GM12878 (cell line): ENCODE data around the gene FAM193B. TPM values are rescaled to one million over a fixed set of nuclear protein-coding genes. Genes with fewer than 3 reads are reported as not detected.

Experiments used
- BCLAF1 ChIP-seq: fragments of 450-650 bp; IDR thresholded peaks from 2 replicates; pipeline ENCODE4 v1.6.1; 2017; ENCODE audit warnings: antibody characterized with exemption, mild to moderate bottlenecking, moderate library complexity
- CEBPB ChIP-seq, 2 experiments: fragments of 150-350 bp in 1 of 2; IDR thresholded peaks; 2 replicates each; pipeline ENCODE4 v1.6.1; 2012 to 2014; ENCODE audit warnings: low read depth in 2 of 2, low read length in 2 of 2, borderline replicate concordance in 1 of 2, inconsistent platforms in 1 of 2
- EGR1 ChIP-seq, 2 experiments: IDR thresholded peaks; 1 replicate in 1 of 2; 2 replicates in 1 of 2; pipeline ENCODE4 v1.6.1; 2011 to 2012; ENCODE audit warnings: low read depth in 2 of 2, low read length in 2 of 2, borderline replicate concordance in 1 of 2, mild to moderate bottlenecking in 1 of 2, moderate library complexity in 1 of 2
- EP300 ChIP-seq, 2 experiments: fragments of 150-350 bp in 1 of 2; IDR thresholded peaks; 2 replicates each; pipeline ENCODE4 v1.6.1; 2011 to 2012; ENCODE audit warnings: low read depth in 2 of 2, low read length in 2 of 2, borderline replicate concordance in 1 of 2, improper control_type of control experiment in 1 of 2, inconsistent platforms in 1 of 2; ENCODE audit not compliant: control insufficient read depth in 1 of 2
- GATAD2B ChIP-seq: fragments of 450-650 bp; conservative IDR thresholded peaks from 2 replicates; pipeline ENCODE4 v1.6.1; 2017; ENCODE audit warnings: low read depth, mild to moderate bottlenecking, moderate library complexity
- IRF3 ChIP-seq: fragments of 450-650 bp; IDR thresholded peaks from 2 replicates; pipeline ENCODE4 v1.6.1; 2014; ENCODE audit warnings: mild to moderate bottlenecking
- MTA2 ChIP-seq: fragments of 450-650 bp; IDR thresholded peaks from 2 replicates; pipeline ENCODE4 v1.6.1; 2016; ENCODE audit warnings: low read depth, mild to moderate bottlenecking, moderate library complexity
- POLR2A ChIP-seq: IDR thresholded peaks from 2 replicates; pipeline ENCODE4 v1.6.1; 2011; ENCODE audit warnings: low read depth, mild to moderate bottlenecking, low read length
- POU2F2 ChIP-seq: IDR thresholded peaks from 3 replicates; pipeline ENCODE4 v1.6.1; 2011; ENCODE audit warnings: low read depth, mild to moderate bottlenecking, low read length, borderline replicate concordance
- RELA ChIP-seq: fragments of 450-650 bp; IDR thresholded peaks from 2 replicates; pipeline ENCODE4 v1.8.0; 2014; ENCODE audit warnings: borderline replicate concordance; ENCODE audit not compliant: partially characterized antibody
- RELB ChIP-seq: fragments of 450-650 bp; IDR thresholded peaks from 2 replicates; pipeline ENCODE4 v1.6.1; 2017; ENCODE audit warnings: low read depth, mild to moderate bottlenecking, moderate library complexity
- SKIL ChIP-seq: fragments of 450-650 bp; IDR thresholded peaks from 2 replicates; pipeline ENCODE4 v1.6.1; 2017; ENCODE audit warnings: mild to moderate bottlenecking, low read depth, inconsistent platforms; ENCODE audit not compliant: poor library complexity, severe bottlenecking
- SMAD1 ChIP-seq: fragments of 450-650 bp; IDR thresholded peaks from 2 replicates; pipeline ENCODE4 v1.6.1; 2018; ENCODE audit warnings: mild to moderate bottlenecking, low read depth; ENCODE audit not compliant: partially characterized antibody
- SMARCA5 ChIP-seq: fragments of 450-650 bp; IDR thresholded peaks from 2 replicates; pipeline ENCODE4 v1.6.1; 2017; ENCODE audit warnings: mild to moderate bottlenecking
- TBL1XR1 ChIP-seq: IDR thresholded peaks from 2 replicates; pipeline ENCODE4 v1.6.1; 2012; ENCODE audit warnings: low read depth, low read length, improper control_type of control experiment
- TCF12 ChIP-seq: IDR thresholded peaks from 2 replicates; pipeline ENCODE4 v1.6.1; 2011; ENCODE audit warnings: low read depth, mild to moderate bottlenecking, low read length
- USF2 ChIP-seq: IDR thresholded peaks from 2 replicates; pipeline ENCODE4 v1.6.1; 2011; ENCODE audit warnings: low read depth, low read length, improper control_type of control experiment, borderline replicate concordance
- WRNIP1 ChIP-seq: IDR thresholded peaks from 2 replicates; pipeline ENCODE4 v1.6.1; 2011; ENCODE audit warnings: low read depth, low read length, improper control_type of control experiment, borderline replicate concordance
- YBX1 ChIP-seq: fragments of 450-650 bp; IDR thresholded peaks from 2 replicates; pipeline ENCODE4 v1.6.1; 2016; ENCODE audit warnings: antibody characterized with exemption
- polyA plus RNA-seq, 11 experiments: library from polyadenylated mRNA; depleted of rRNA in 4 of 11; unstranded in 6 of 11; stranded (reverse) in 5 of 11; fragments of >200 nt; fragmentation: Nextera tagmentation in 4 of 11; fragmentation: Illumina TruSeq in 1 of 11; extraction: Ambion mirVana in 4 of 11; extraction: Trizol in 1 of 11; gene quantifications; 1 replicate in 1 of 11; 2 replicates in 10 of 11; pipeline versions ENCODE4 v1.2.1 to v1.2.3, GENCODE V29; 2011 to 2016; ENCODE audit warnings: inconsistent platforms in 2 of 11, missing spikeins in 2 of 11, low read depth in 1 of 11
- total RNA-seq, 4 experiments: library from RNA; depleted of rRNA in 3 of 4; stranded (reverse); fragments of >200 nt in 3 of 4; fragmentation: Illumina TruSeq in 1 of 4; extraction: Trizol in 1 of 4; gene quantifications; 2 replicates each; pipeline versions ENCODE4 v1.2.1 to v1.2.3, GENCODE V29; 2013 to 2021

The FAM193B gene
- total and polyA plus RNA-seq, 10 of the 15 experiments (the other 5 are each of a cell fraction or from before 2014, with no cell fraction given) = 3.3 to 47.0 (median 25.1) TPM

- no peak for TF ChIP-seq BCLAF1
- no peak for TF ChIP-seq IRF3
- TF ChIP-seq WRNIP1 = no peak
- TF ChIP-seq POLR2A = peak; percentile 74
- peak; percentile 14; the same call in 1 of the 2 replicates for TF ChIP-seq GATAD2B
- TF ChIP-seq RELB = 0 out of 2 replicates have a peak, but pooled peaks have one; percentile 18
- TF ChIP-seq SMAD1 = no peak
- TF ChIP-seq SKIL = no peak
- TF ChIP-seq EGR1 (IDR thresholded peaks at IDR 0.05; ENCODE audit: borderline replicate concordance in 1 of 2, low read depth in 2 of 2, low read length in 2 of 2) = peak in 1 of 2 experiments; percentile 57; a peak in 2 of 3 replicates
- 0 out of 2 replicates have a peak, but pooled peaks have one; percentile 11 for TF ChIP-seq MTA2
- TF ChIP-seq TCF12 = 0 out of 2 replicates have a peak, but pooled peaks have one; percentile 39
- TF ChIP-seq TBL1XR1 = no peak
- TF ChIP-seq RELA = no peak
- no peak for TF ChIP-seq USF2
- TF ChIP-seq EP300 (IDR thresholded peaks at IDR 0.05; ENCODE audit: borderline replicate concordance in 1 of 2, control insufficient read depth in 1 of 2, low read depth in 2 of 2, low read length in 2 of 2) = no peak
- no peak for TF ChIP-seq CEBPB (IDR thresholded peaks at IDR 0.05; ENCODE audit: borderline replicate concordance in 1 of 2, low read depth in 2 of 2, low read length in 2 of 2)
- TF ChIP-seq POU2F2 = no peak
- no peak for TF ChIP-seq YBX1
- peak; percentile 7; the same call in 1 of the 2 replicates for TF ChIP-seq SMARCA5
Observed at GRCh38 chr5:177472460-177473442, 81.6 kb downstream of the FAM193B start (continued).
